ENCODE measurements around the gene SNTG2.
"Not testable (repeated sequence)": the region's sequence is repeated elsewhere in the genome, so short reads cannot be mapped to it uniquely, and the experiment has no call there.

Gene SNTG2

DNA sequence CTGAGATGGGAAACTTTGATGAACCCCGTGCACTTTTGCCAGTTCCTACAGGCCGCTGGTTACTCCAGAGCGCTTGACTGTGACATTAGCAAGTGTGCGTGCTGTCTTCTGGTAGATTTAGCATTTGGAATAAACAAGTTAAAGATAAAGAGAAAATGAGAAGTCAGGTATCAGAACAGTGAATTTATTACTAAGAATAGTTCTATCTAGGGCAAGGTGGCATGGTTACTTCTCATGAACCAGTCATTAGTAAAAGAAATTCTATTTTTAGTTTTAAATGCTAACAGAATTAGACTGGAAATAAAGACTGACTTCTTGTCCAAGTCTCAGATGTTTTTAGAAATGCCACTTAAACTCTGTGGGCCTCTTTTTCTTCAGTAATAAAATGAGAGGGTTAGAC is 258.6 kb downstream of the SNTG2 start:
- Histone ChIP-seq H3K9ac (ENCODE audit: low read length) (no peak overlapping the region), H3K4me3 (ENCODE audit: low read depth in 1 of 2, low read length in 2 of 2) (no peak overlapping the region), H3K27ac (ENCODE audit: low read depth, low read length) (no peak overlapping the region), H3K9me3 (ENCODE audit: low read length) (no peaks in the 10 kb centered on the region), H3K27me3 (ENCODE audit: control insufficient read depth in 1 of 2, insufficient read depth in 2 of 2, low read length in 2 of 2) (no peaks in the 10 kb centered on the region), H3K4me1 (ENCODE audit: insufficient read depth, low read length) (no peaks in the 10 kb centered on the region), H3K36me3 (ENCODE audit: insufficient read depth, low read length) (no peaks in the 10 kb centered on the region)

DNA sequence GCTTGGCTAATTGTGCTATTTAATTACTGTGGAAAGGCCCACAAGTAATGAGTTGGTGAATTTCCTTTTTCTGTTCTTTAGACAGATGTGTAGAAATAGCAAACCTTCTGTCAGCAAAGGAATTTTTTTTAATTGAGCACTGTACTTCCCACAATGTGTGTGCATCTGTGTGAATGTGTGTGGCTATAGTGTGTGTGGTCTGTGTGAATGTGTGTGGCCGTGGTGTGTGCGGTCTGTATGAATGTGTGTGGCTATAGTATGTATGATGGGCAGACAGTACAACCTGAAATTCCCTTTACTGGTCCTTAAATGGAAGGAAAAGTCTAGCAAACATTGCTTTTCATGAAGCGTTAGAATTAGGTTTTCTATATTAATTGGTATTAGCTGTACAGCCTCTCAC is 259.1 kb downstream of the SNTG2 start:
- H3K4me3 ChIP-seq (ENCODE audit: low read depth in 1 of 2, low read length in 2 of 2) = no peak overlapping the region
- no peak overlapping the region for H3K27ac ChIP-seq (ENCODE audit: low read depth, low read length)
- H3K9me3 ChIP-seq (ENCODE audit: low read length) = no peaks in the 10 kb centered on the region
- H3K4me1 ChIP-seq (ENCODE audit: insufficient read depth, low read length) = no peaks in the 10 kb centered on the region
- no peak overlapping the region for H3K9ac ChIP-seq (ENCODE audit: low read length)
- H3K27me3 ChIP-seq (ENCODE audit: control insufficient read depth in 1 of 2, insufficient read depth in 2 of 2, low read length in 2 of 2) = no peaks in the 10 kb centered on the region
- H3K36me3 ChIP-seq (ENCODE audit: insufficient read depth, low read length) = no peaks in the 10 kb centered on the region

DNA sequence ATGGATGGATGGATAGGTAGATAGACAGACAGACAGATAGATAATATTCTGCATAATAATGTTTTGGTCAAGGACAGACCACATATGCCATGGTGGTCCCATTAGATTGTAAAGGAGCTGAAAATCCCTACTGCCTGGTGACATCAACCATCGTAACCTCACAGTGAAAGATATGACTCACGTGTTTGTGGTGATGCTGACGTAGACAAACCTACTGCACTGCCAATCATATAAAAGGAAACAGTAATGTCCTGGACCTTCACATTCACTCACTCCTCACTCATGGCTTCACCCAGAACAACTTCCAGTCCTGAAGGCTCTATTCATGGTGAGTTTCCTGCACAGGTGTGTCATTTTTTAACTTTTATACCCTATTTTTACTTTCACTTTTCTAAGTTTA is 259.7 kb downstream of the SNTG2 start:
- Histone ChIP-seq H3K4me1 (ENCODE audit: insufficient read depth, low read length) (no peaks in the 10 kb centered on the region), H3K9me3 (ENCODE audit: low read length) (no peaks in the 10 kb centered on the region), H3K27ac (ENCODE audit: low read depth, low read length) (no peak overlapping the region), H3K9ac (ENCODE audit: low read length) (no peak overlapping the region), H3K4me3 (ENCODE audit: low read depth in 1 of 2, low read length in 2 of 2) (no peak overlapping the region), H3K27me3 (ENCODE audit: control insufficient read depth in 1 of 2, insufficient read depth in 2 of 2, low read length in 2 of 2) (no peaks in the 10 kb centered on the region), H3K36me3 (ENCODE audit: insufficient read depth, low read length) (no peaks in the 10 kb centered on the region)

DNA sequence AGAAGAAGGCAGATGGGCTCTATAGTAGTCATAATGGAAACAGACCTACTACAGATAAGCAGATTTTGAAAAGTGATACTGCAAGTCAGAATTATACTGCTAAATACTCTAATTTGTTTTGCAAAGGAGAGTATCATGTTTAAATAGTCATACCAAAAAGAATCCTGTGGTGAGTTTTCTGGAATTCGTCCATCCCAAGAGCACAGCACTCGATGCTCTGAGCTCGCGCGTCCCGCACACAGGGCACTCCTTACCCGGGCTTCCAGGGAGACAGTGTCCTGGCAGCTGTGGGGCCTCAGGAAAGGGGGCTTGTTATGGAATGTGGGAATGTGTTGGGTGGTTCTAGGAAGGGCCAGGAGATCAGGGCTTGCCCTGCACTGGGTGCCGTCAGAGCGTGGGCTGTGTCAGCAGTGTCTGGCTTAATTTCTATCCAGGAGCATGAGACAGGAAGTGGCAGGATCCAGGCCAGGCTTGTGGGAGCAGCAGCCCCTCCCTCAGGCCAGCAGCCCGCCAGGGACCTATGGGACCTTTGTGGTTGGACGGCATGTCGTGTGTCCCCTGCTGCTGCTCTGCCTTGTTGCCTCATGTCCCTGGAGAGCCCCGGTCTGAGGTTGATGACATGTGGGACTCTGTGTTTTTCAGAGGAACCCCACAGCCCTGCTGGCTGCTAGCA is 269.4 kb downstream of the SNTG2 start:
- H3K27ac ChIP-seq (ENCODE audit: low read depth, low read length) = no peak overlapping the region
- no peak overlapping the region for H3K9ac ChIP-seq (ENCODE audit: low read length)
- no peaks in the 10 kb centered on the region for H3K4me1 ChIP-seq (ENCODE audit: insufficient read depth, low read length)

DNA sequence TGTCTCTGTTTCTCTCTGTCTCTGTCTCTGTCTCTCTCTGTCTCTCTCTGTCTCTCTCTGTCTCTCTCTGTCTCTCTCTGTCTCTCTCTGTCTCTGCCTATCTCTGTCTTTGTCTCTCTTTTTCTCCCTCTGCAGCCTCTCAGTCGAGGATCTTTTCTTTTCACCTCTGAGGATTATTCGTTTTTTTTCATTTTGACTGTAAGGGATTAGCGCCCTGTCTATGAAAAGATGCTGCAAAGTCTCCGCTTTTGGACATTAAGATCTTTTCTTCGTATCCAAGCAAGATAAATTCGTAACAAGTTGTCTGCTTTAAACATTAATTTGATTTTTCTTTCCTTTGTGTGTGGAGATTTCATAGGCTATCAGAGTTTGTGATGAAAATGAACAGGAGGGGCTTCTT is 271.4 kb downstream of the SNTG2 start:
- H3K36me3 ChIP-seq (ENCODE audit: insufficient read depth, low read length) = no peaks in the 10 kb centered on the region
- H3K27me3 ChIP-seq (ENCODE audit: control insufficient read depth in 1 of 2, insufficient read depth in 2 of 2, low read length in 2 of 2) = no peaks in the 10 kb centered on the region
- no peak overlapping the region for H3K9ac ChIP-seq (ENCODE audit: low read length)
- H3K9me3 ChIP-seq (ENCODE audit: low read length) = no peaks in the 10 kb centered on the region
- no peak overlapping the region for H3K4me3 ChIP-seq (ENCODE audit: low read depth in 1 of 2, low read length in 2 of 2)
- no peaks in the 10 kb centered on the region for H3K4me1 ChIP-seq (ENCODE audit: insufficient read depth, low read length)
- no peak overlapping the region for H3K27ac ChIP-seq (ENCODE audit: low read depth, low read length)

More for the DNA sequence above, 269.4 kb downstream of the SNTG2 start:
- Histone ChIP-seq H3K9me3 (ENCODE audit: low read length) (no peaks in the 10 kb centered on the region), H3K27me3 (ENCODE audit: control insufficient read depth in 1 of 2, insufficient read depth in 2 of 2, low read length in 2 of 2) (no peaks in the 10 kb centered on the region), H3K4me3 (ENCODE audit: low read depth in 1 of 2, low read length in 2 of 2) (no peak overlapping the region), H3K36me3 (ENCODE audit: insufficient read depth, low read length) (no peaks in the 10 kb centered on the region)

- Histone ChIP-seq H3K4me3 (ENCODE audit: low read depth in 1 of 2, low read length in 2 of 2) (no peak overlapping the region), H3K27ac (ENCODE audit: low read depth, low read length) (no peak overlapping the region), H3K9ac (ENCODE audit: low read length) (no peak overlapping the region), H3K36me3 (ENCODE audit: insufficient read depth, low read length) (no peaks in the 10 kb centered on the region), H3K4me1 (ENCODE audit: insufficient read depth, low read length) (no peaks in the 10 kb centered on the region), H3K9me3 (ENCODE audit: low read length) (no peaks in the 10 kb centered on the region), H3K27me3 (ENCODE audit: control insufficient read depth in 1 of 2, insufficient read depth in 2 of 2, low read length in 2 of 2) (no peaks in the 10 kb centered on the region)
These were observed 273.1 kb downstream of the SNTG2 start for GRCh38 chr2:1223791-1224190.

GRCh38 chr2:1224901-1225300 is 274.3 kb downstream of the SNTG2 start:
- H3K4me1 ChIP-seq (ENCODE audit: insufficient read depth, low read length) = no peaks in the 10 kb centered on the region

GRCh38 chr2:1226766-1227165 is 276.1 kb downstream of the SNTG2 start:
- Histone ChIP-seq H3K27me3 (ENCODE audit: control insufficient read depth in 1 of 2, insufficient read depth in 2 of 2, low read length in 2 of 2) (no peaks in the 10 kb centered on the region), H3K4me1 (ENCODE audit: insufficient read depth, low read length) (no peaks in the 10 kb centered on the region), H3K9me3 (ENCODE audit: low read length) (no peaks in the 10 kb centered on the region), H3K4me3 (ENCODE audit: low read depth in 1 of 2, low read length in 2 of 2) (no peak overlapping the region), H3K36me3 (ENCODE audit: insufficient read depth, low read length) (no peaks in the 10 kb centered on the region), H3K9ac (ENCODE audit: low read length) (no peak overlapping the region), H3K27ac (ENCODE audit: low read depth, low read length) (no peak overlapping the region)

More at GRCh38 chr2:1224901-1225300, 274.3 kb downstream of the SNTG2 start:
- no peak overlapping the region for H3K4me3 ChIP-seq (ENCODE audit: low read depth in 1 of 2, low read length in 2 of 2)
- H3K9me3 ChIP-seq (ENCODE audit: low read length) = no peaks in the 10 kb centered on the region
- no peak overlapping the region for H3K27ac ChIP-seq (ENCODE audit: low read depth, low read length)
- H3K9ac ChIP-seq (ENCODE audit: low read length) = no peak overlapping the region
- H3K27me3 ChIP-seq (ENCODE audit: control insufficient read depth in 1 of 2, insufficient read depth in 2 of 2, low read length in 2 of 2) = no peaks in the 10 kb centered on the region
- H3K36me3 ChIP-seq (ENCODE audit: insufficient read depth, low read length) = no peaks in the 10 kb centered on the region

DNA sequence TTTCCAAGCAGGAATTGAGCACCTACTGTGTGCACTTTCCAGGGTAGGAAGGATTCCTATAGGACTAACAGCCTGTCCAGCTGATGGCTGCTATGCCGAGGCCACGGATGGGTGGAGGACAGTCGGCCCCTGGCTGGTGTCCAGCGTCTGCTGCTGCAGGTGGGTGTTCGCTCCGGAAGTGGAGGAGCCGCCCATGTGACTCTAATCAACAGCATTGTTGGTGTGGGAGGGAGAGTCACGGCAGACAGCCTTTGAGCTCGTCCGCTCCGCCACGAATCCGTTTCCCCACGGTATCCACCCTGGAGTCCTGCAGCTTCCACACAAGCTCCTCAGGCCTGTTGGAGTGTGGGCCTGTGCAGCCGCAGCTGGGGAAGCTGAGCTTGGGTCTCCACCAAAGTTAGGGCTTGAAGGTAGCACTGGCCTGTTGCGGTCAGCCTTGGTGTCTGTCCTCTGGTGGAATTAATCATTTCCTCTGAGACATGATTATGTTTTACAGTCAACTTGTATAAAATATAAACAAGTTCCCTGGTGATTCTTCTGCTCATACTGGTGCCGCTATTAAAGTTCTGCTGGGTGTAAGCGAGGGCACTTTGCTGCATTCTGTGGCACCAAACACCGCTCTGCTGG is 276.7 kb downstream of the SNTG2 start:
- Histone ChIP-seq H3K4me1 (ENCODE audit: insufficient read depth, low read length) (no peaks in the 10 kb centered on the region), H3K4me3 (ENCODE audit: low read depth in 1 of 2, low read length in 2 of 2) (no peak overlapping the region), H3K27ac (ENCODE audit: low read depth, low read length) (no peak overlapping the region)

GRCh38 chr2:1229596-1229995 is 278.9 kb downstream of the SNTG2 start:
- not testable (repeated sequence) for H3K4me1 ChIP-seq (ENCODE audit: insufficient read depth, low read length); H3K27me3 ChIP-seq (ENCODE audit: control insufficient read depth in 1 of 2, insufficient read depth in 2 of 2, low read length in 2 of 2); H3K9ac ChIP-seq (ENCODE audit: low read length); H3K4me3 ChIP-seq (ENCODE audit: low read depth in 1 of 2, low read length in 2 of 2); H3K36me3 ChIP-seq (ENCODE audit: insufficient read depth, low read length); H3K27ac ChIP-seq (ENCODE audit: low read depth, low read length); H3K9me3 ChIP-seq (ENCODE audit: low read length)

More for the DNA sequence above, 276.7 kb downstream of the SNTG2 start:
- Histone ChIP-seq H3K9me3 (ENCODE audit: low read length) (no peaks in the 10 kb centered on the region), H3K27me3 (ENCODE audit: control insufficient read depth in 1 of 2, insufficient read depth in 2 of 2, low read length in 2 of 2) (no peaks in the 10 kb centered on the region), H3K36me3 (ENCODE audit: insufficient read depth, low read length) (no peaks in the 10 kb centered on the region), H3K9ac (ENCODE audit: low read length) (no peak overlapping the region)

DNA sequence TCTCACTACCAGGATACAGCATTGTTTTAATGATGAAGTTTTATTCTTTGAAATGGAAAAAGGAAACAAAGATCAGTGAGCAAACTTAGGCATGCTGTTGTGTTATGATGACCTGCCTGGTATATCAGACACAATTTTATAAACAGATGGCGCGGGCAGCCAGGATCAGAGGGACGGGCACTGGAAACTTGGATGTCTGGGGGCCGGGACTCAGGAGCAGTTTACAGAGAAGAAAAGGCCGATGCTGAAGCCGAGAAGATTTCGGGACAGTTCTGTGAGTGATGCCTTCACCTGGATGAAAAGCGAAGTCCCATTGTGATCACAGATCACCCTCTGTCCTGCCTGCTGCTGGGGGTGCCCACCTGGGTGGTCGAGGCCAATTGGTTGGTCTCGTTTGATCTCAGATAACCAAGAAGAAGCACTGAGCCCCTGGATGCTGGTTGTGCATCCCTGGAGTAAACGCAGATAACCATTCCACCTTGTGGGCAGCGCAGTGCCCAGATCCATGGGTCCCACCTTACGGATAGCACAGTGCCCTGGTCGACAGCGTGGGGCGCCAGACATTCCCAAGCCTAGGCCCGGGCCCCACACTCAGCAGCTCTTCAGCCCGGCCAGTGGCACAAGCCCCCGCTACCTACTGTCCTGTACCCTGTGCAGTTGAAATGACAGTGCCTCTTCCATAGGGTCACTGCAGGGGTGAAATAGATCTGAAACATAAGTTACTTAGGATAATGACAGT is 279.7 kb downstream of the SNTG2 start:
- Histone ChIP-seq H3K4me3 (ENCODE audit: low read depth in 1 of 2, low read length in 2 of 2) (no peak overlapping the region), H3K36me3 (ENCODE audit: insufficient read depth, low read length) (no peaks in the 10 kb centered on the region), H3K27ac (ENCODE audit: low read depth, low read length) (no peak overlapping the region), H3K4me1 (ENCODE audit: insufficient read depth, low read length) (no peaks in the 10 kb centered on the region), H3K9me3 (ENCODE audit: low read length) (no peaks in the 10 kb centered on the region), H3K9ac (ENCODE audit: low read length) (no peak overlapping the region), H3K27me3 (ENCODE audit: control insufficient read depth in 1 of 2, insufficient read depth in 2 of 2, low read length in 2 of 2) (no peaks in the 10 kb centered on the region)
